ENCODE measurements around the gene SYNE1.
"Not testable (repeated sequence)": the region's sequence is repeated elsewhere in the genome, so short reads cannot be mapped to it uniquely, and the experiment has no call there.

SYNE1 gene

GRCh38 chr6:152631376-152631775 is 5.8 kb downstream of the SYNE1 start:
- H3K27me3 ChIP-seq, result no peaks in the 10 kb centered on the region
- TF ChIP-seq Cebpa-rat (IDR thresholded peaks at IDR 0.05), result no peak
- H3K4me3 ChIP-seq, result no peak overlapping the region
- H3K4me1 ChIP-seq, result peaks cover 0 to 8% (median 0%) of the 10 kb centered on the region in 10 experiments; a peak in 4 of 20 replicates
- H3K4me2 ChIP-seq, result 0 out of 22 replicates have a peak overlapping the region, but pooled peaks of 1 of the 11 experiments have one; percentile 28
- no peaks in the 10 kb centered on the region for H4K20me1 ChIP-seq
- peaks cover 0 to 4% (median under 1%) of the 10 kb centered on the region in 11 experiments; a peak in 10 of 22 replicates for H3K9me3 ChIP-seq (replicated peaks in 1 of 11)
- H3K36me3 ChIP-seq, result no peaks in the 10 kb centered on the region
- no peak overlapping the region for H3K27ac ChIP-seq
- no peak overlapping the region for H3K9ac ChIP-seq

DNA sequence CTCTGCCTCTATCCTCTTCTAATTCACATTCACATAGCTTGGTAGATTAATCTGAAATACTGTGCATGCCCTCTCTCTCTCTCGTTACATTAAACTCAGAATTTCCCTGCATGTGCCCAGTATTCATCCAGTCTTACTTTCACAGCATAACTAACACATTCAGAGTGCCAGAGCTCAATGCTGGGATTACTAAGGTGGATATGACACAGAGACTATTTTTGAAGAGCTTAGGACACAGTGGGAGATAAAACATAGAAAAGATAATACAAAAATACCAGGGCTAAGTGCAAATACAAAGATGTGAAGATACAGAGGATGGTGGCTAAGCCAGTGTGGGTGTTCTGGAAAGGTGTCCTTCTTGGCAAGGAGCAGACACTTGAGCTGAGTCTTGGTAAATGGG is 6.3 kb downstream of the SYNE1 start:
- no peaks in the 10 kb centered on the region for H3K36me3 ChIP-seq
- H3K27me3 ChIP-seq, result no peaks in the 10 kb centered on the region
- H3K4me2 ChIP-seq, result no peak overlapping the region
- H3K4me1 ChIP-seq, result peaks cover 0 to 8% (median 0%) of the 10 kb centered on the region in 10 experiments; a peak in 4 of 20 replicates
- H3K27ac ChIP-seq, result no peak overlapping the region
- no peak overlapping the region for H3K4me3 ChIP-seq
- no peak overlapping the region for H3K9ac ChIP-seq
- no peak for TF ChIP-seq Cebpa-rat (IDR thresholded peaks at IDR 0.05)
- no peaks in the 10 kb centered on the region for H3K9me3 ChIP-seq (replicated peaks in 1 of 11)
- H4K20me1 ChIP-seq, result no peaks in the 10 kb centered on the region

DNA sequence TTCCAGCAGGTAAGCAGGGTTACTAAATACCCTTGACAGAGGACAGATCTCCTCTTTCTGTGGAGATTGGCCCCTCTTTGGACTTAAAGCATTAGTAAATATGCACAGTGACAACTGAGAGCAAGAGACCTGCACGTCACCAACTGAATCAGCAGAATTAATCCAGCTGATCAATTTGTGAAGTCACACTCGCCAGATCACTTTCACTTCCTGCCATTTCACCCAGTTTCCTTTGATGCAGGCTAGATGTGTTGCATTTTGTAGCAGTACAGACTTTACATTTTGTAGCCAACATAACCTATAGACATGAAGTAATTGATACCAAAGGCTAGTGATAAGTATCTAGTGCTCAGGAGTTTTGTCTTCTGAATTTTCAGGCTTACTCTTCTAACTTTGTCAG is 11.9 kb downstream of the SYNE1 start:
- no peaks in the 10 kb centered on the region for H3K9me3 ChIP-seq (replicated peaks in 1 of 11)
- H3K4me3 ChIP-seq, result no peak overlapping the region
- 0 out of 20 replicates have a peak, but pooled peaks cover 0 to 5% (median 0%) of the 10 kb centered on the region in 10 experiments for H3K4me1 ChIP-seq
- no peak overlapping the region for H3K9ac ChIP-seq
- no peak overlapping the region for H3K27ac ChIP-seq
- no peak for TF ChIP-seq Cebpa-rat (IDR thresholded peaks at IDR 0.05)
- H3K36me3 ChIP-seq, result no peaks in the 10 kb centered on the region
- H4K20me1 ChIP-seq, result no peaks in the 10 kb centered on the region
- no peak overlapping the region for H3K4me2 ChIP-seq
- no peaks in the 10 kb centered on the region for H3K27me3 ChIP-seq

GRCh38 chr6:152614776-152615175 is 22.4 kb downstream of the SYNE1 start:
- not testable (repeated sequence) for H3K4me3 ChIP-seq; H3K9me3 ChIP-seq (replicated peaks in 1 of 11); H3K27ac ChIP-seq; H3K4me2 ChIP-seq; H3K9ac ChIP-seq; H4K20me1 ChIP-seq; H3K4me1 ChIP-seq; H3K27me3 ChIP-seq; H3K36me3 ChIP-seq

- H3K4me1 ChIP-seq, result peaks cover 0 to 4% (median 0%) of the 10 kb centered on the region in 10 experiments; a peak in 1 of 20 replicates
- H3K4me2 ChIP-seq, result no peak overlapping the region
- TF ChIP-seq Cebpa-rat (IDR thresholded peaks at IDR 0.05), result no peak
- no peaks in the 10 kb centered on the region for H4K20me1 ChIP-seq
- no peak overlapping the region for H3K9ac ChIP-seq
- H3K27me3 ChIP-seq, result no peaks in the 10 kb centered on the region
- H3K9me3 ChIP-seq (replicated peaks in 1 of 11), result no peaks in the 10 kb centered on the region
- H3K27ac ChIP-seq, result no peak overlapping the region
- H3K4me3 ChIP-seq, result no peak overlapping the region
- H3K36me3 ChIP-seq, result no peaks in the 10 kb centered on the region
These were observed 28.0 kb downstream of the SYNE1 start for GRCh38 chr6:152609125-152609670.

- Histone ChIP-seq H3K27ac (no peak overlapping the region), H3K9me3 (replicated peaks in 1 of 11) (no peaks in the 10 kb centered on the region)
- no peak for TF ChIP-seq Cebpa-rat (IDR thresholded peaks at IDR 0.05)
These were observed 31.2 kb downstream of the SYNE1 start for GRCh38 chr6:152605941-152606340.

DNA sequence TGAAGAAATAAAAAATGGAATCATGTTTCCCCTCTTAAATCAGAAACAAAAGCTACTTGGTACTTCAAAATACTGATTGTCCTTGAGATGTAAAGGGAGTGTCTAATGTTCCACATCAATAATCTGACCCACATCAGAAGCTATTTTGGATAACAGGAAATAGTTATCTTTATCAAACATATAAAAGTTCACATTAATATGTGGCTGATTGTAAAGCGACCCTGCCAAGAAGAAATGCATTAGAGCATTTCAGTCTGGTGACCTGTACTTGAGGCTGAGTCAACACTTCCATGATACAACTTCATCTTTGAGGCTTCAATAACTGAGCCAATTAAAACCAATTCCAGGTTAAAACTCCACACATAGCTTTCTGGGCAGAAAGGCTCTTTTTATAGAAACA is 31.8 kb downstream of the SYNE1 start:
- TF ChIP-seq Cebpa-rat (IDR thresholded peaks at IDR 0.05), result no peak
- Histone ChIP-seq H4K20me1 (no peaks in the 10 kb centered on the region), H3K27me3 (no peaks in the 10 kb centered on the region), H3K9me3 (replicated peaks in 1 of 11) (no peaks in the 10 kb centered on the region), H3K36me3 (no peaks in the 10 kb centered on the region), H3K9ac (no peak overlapping the region), H3K4me3 (no peak overlapping the region), H3K27ac (no peak overlapping the region), H3K4me2 (0 out of 22 replicates have a peak overlapping the region, but pooled peaks of 2 of the 11 experiments have one; percentile 13 to 20), H3K4me1 (peaks cover 0 to 4% (median 0%) of the 10 kb centered on the region in 10 experiments; a peak in 1 of 20 replicates)

More at GRCh38 chr6:152605941-152606340, 31.2 kb downstream of the SYNE1 start:
- Histone ChIP-seq H3K9ac (no peak overlapping the region), H3K36me3 (no peaks in the 10 kb centered on the region), H3K4me3 (no peak overlapping the region), H4K20me1 (no peaks in the 10 kb centered on the region), H3K27me3 (no peaks in the 10 kb centered on the region), H3K4me2 (no peak overlapping the region), H3K4me1 (peaks cover 0 to 4% (median 0%) of the 10 kb centered on the region in 10 experiments; a peak in 1 of 20 replicates)

GRCh38 chr6:152603911-152604310 is 33.3 kb downstream of the SYNE1 start:
- H3K36me3 ChIP-seq, result no peaks in the 10 kb centered on the region
- no peak overlapping the region for H3K9ac ChIP-seq
- H3K4me1 ChIP-seq, result peaks cover 0 to 4% (median 0%) of the 10 kb centered on the region in 10 experiments; a peak in 1 of 20 replicates
- no peaks in the 10 kb centered on the region for H3K27me3 ChIP-seq
- TF ChIP-seq Cebpa-rat (IDR thresholded peaks at IDR 0.05), result no peak
- H4K20me1 ChIP-seq, result no peaks in the 10 kb centered on the region
- H3K4me2 ChIP-seq, result no peak overlapping the region
- no peaks in the 10 kb centered on the region for H3K9me3 ChIP-seq (replicated peaks in 1 of 11)
- H3K4me3 ChIP-seq, result no peak overlapping the region
- no peak overlapping the region for H3K27ac ChIP-seq

DNA sequence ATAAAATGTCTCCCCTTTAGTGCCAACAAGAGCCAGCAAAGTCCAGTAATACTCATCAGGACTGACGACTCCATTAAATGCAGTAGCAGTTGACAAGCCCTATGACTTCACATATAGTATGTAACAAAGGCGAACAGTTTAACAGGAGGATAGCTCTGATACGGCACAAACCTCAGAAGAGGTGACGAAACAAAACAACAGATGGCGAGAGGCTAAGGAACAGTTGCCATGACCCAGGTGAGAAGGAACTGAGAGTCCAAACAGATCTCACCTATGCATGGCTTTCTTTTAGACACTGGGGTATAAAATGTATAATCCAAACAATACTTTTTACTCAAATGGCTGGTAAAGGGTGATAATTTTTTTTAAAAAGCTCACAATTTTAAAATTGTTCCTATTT is 37.1 kb downstream of the SYNE1 start:
- H3K9ac ChIP-seq, result no peak overlapping the region
- no peak overlapping the region for H3K4me2 ChIP-seq
- H3K27ac ChIP-seq, result no peak overlapping the region
- no peaks in the 10 kb centered on the region for H3K4me1 ChIP-seq
- peaks cover 0 to 7% (median 0%) of the 10 kb centered on the region in 11 experiments; a peak in 2 of 22 replicates for H3K9me3 ChIP-seq (replicated peaks in 1 of 11)
- no peak overlapping the region for H3K4me3 ChIP-seq
- H3K36me3 ChIP-seq, result no peaks in the 10 kb centered on the region
- H3K27me3 ChIP-seq, result no peaks in the 10 kb centered on the region
- H4K20me1 ChIP-seq, result no peaks in the 10 kb centered on the region
- TF ChIP-seq Cebpa-rat (IDR thresholded peaks at IDR 0.05), result no peak

DNA sequence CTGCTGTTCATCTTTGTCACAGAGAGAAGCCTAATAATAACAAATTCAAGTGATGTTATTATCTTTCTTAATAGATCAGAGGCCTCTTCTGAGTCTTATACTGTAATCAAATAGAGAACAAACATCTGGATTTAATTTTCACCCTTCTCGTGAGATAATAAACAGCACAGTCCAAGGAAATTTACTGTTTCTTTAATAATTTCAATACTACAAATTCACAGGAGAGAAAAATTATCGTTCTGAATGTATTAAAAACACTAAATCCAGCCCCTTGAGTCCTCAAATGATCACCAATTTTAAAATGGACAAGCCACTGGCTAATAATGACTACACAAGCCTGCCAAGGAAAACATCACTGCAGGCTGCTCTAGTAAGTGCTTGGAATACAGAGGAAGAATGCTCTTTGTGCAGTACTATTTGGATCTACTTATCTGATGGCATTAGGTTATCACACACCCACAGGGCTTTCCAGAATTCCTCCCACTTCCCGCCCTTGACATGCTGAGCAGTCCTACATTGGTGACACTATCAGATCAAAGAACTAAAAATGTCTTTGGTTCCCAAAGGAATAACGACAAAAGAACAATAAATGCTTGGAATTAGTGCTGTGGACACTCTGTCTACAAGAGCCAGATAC is 38.1 kb downstream of the SYNE1 start:
- H3K4me2 ChIP-seq, result no peak overlapping the region
- H3K27ac ChIP-seq, result no peak overlapping the region
- TF ChIP-seq Cebpa-rat (IDR thresholded peaks at IDR 0.05), result no peak
- H3K27me3 ChIP-seq, result no peaks in the 10 kb centered on the region
- no peak overlapping the region for H3K9ac ChIP-seq
- no peaks in the 10 kb centered on the region for H3K4me1 ChIP-seq
- no peak overlapping the region for H3K4me3 ChIP-seq
- no peaks in the 10 kb centered on the region for H3K36me3 ChIP-seq
- no peaks in the 10 kb centered on the region for H4K20me1 ChIP-seq
- peaks cover 0 to 7% (median 0%) of the 10 kb centered on the region in 11 experiments; a peak in 2 of 22 replicates for H3K9me3 ChIP-seq (replicated peaks in 1 of 11)

Data from BLaER1 treated with 17β-estradiol and CSF1 and Interleukin-3, amounts not matched to agents 10 nM and 100 nM (cell line).